ENCODE data around the gene SPAG16. TPM values are rescaled to one million over a fixed set of nuclear protein-coding genes. Genes with fewer than 3 reads are reported as not detected.
"Not testable (repeated sequence)": the region's sequence is repeated elsewhere in the genome, so short reads cannot be mapped to it uniquely, and the experiment has no call there.

Gene SPAG16
- total RNA-seq, 2 experiments from 2014 or later: 8.4 to 8.5 TPM

GRCh38 chr2:213249502-213249901 is 34.8 kb upstream of the SPAG16 start:
- ChIA-PET CTCF (no interaction called here), POLR2A (no interaction called here)
- Mint-ChIP-seq H3K27me3 (peaks cover 5% of the 10 kb centered on the region), H3K4me1 (no peaks in the 10 kb centered on the region), H3K36me3 (ENCODE audit: low read depth) (no peaks in the 10 kb centered on the region), H3K4me3 (no peak overlapping the region), H3K27ac (no peak overlapping the region), H3K9me3 (no peaks in the 10 kb centered on the region)
- no peak for DNase-seq

- Mint-ChIP-seq H3K27me3 (peaks cover 7% of the 10 kb centered on the region), H3K27ac (no peak overlapping the region), H3K36me3 (ENCODE audit: low read depth) (no peaks in the 10 kb centered on the region), H3K9me3 (no peaks in the 10 kb centered on the region), H3K4me1 (no peaks in the 10 kb centered on the region), H3K4me3 (no peak overlapping the region)
- no peak for DNase-seq
- ChIA-PET CTCF (interaction anchor here (0.8 to 1.4 kb wide), 2 partner anchors 10 to 31 kb away, joined by 3 to 4 read pairs; no protein-coding TSS in a partner anchor), POLR2A (no interaction called here)
These were observed 32.6 kb upstream of the SPAG16 start for GRCh38 chr2:213251618-213252017.

- no peak for DNase-seq
- Mint-ChIP-seq H3K4me3 (no peak overlapping the region), H3K27me3 (peaks cover 7% of the 10 kb centered on the region), H3K36me3 (ENCODE audit: low read depth) (no peaks in the 10 kb centered on the region), H3K9me3 (no peaks in the 10 kb centered on the region), H3K4me1 (no peaks in the 10 kb centered on the region), H3K27ac (no peak overlapping the region)
- POLR2A ChIA-PET: no interaction called here
- CTCF ChIA-PET: interaction anchor here (0.8 to 1.9 kb wide), 3 partner anchors 10 to 683 kb away, joined by 3 to 7 read pairs (median 4); no protein-coding TSS in a partner anchor
These were observed 32.1 kb upstream of the SPAG16 start for GRCh38 chr2:213252206-213252605.

- ChIA-PET POLR2A (no interaction called here), CTCF (interaction anchor here (1.9 kb wide), 1 partner anchor 682 kb away, joined by 7 read pairs; no protein-coding TSS in a partner anchor)
- no peak overlapping the region for H3K4me3 Mint-ChIP-seq
- no peak overlapping the region for H3K27ac Mint-ChIP-seq
- H3K4me1 Mint-ChIP-seq: no peaks in the 10 kb centered on the region
- DNase-seq: no peak
- H3K27me3 Mint-ChIP-seq: peaks cover 7% of the 10 kb centered on the region
- no peaks in the 10 kb centered on the region for H3K36me3 Mint-ChIP-seq (ENCODE audit: low read depth)
- H3K9me3 Mint-ChIP-seq: no peaks in the 10 kb centered on the region
These were observed 31.1 kb upstream of the SPAG16 start for GRCh38 chr2:213253162-213253561.

GRCh38 chr2:213259266-213259665 is 25.0 kb upstream of the SPAG16 start:
- H3K4me3 Mint-ChIP-seq: no peak overlapping the region
- no peak overlapping the region for H3K27ac Mint-ChIP-seq
- no peaks in the 10 kb centered on the region for H3K9me3 Mint-ChIP-seq
- ChIA-PET CTCF (no interaction called here), POLR2A (no interaction called here)
- peaks cover 2% of the 10 kb centered on the region for H3K27me3 Mint-ChIP-seq
- H3K36me3 Mint-ChIP-seq (ENCODE audit: low read depth): no peaks in the 10 kb centered on the region
- no peaks in the 10 kb centered on the region for H3K4me1 Mint-ChIP-seq
- no peak for DNase-seq

- POLR2A ChIA-PET: no interaction called here
These were observed 23.0 kb upstream of the SPAG16 start for GRCh38 chr2:213261237-213261636.

GRCh38 chr2:213261715-213262114 is 22.5 kb upstream of the SPAG16 start:
- Mint-ChIP-seq H3K4me1 (no peaks in the 10 kb centered on the region), H3K36me3 (ENCODE audit: low read depth) (no peaks in the 10 kb centered on the region), H3K27me3 (no peaks in the 10 kb centered on the region), H3K9me3 (no peaks in the 10 kb centered on the region), H3K4me3 (no peak overlapping the region), H3K27ac (no peak overlapping the region)
- CTCF ChIA-PET: interaction anchor here (0.5 kb wide), 1 partner anchor 615 kb away, joined by 3 read pairs; no protein-coding TSS in a partner anchor
- no peak for DNase-seq
- POLR2A ChIA-PET: no interaction called here

More at GRCh38 chr2:213261237-213261636, 23.0 kb upstream of the SPAG16 start:
- H3K9me3 Mint-ChIP-seq: no peaks in the 10 kb centered on the region
- no peaks in the 10 kb centered on the region for H3K27me3 Mint-ChIP-seq
- DNase-seq: no peak
- no peaks in the 10 kb centered on the region for H3K36me3 Mint-ChIP-seq (ENCODE audit: low read depth)
- H3K4me3 Mint-ChIP-seq: no peak overlapping the region
- no peaks in the 10 kb centered on the region for H3K4me1 Mint-ChIP-seq
- H3K27ac Mint-ChIP-seq: no peak overlapping the region
- CTCF ChIA-PET: no interaction called here

GRCh38 chr2:213265679-213266078 is 18.6 kb upstream of the SPAG16 start:
- Mint-ChIP-seq H3K9me3 (no peaks in the 10 kb centered on the region), H3K4me1 (no peaks in the 10 kb centered on the region), H3K4me3 (no peak overlapping the region), H3K27ac (no peak overlapping the region), H3K36me3 (ENCODE audit: low read depth) (no peaks in the 10 kb centered on the region), H3K27me3 (no peaks in the 10 kb centered on the region)
- no peak for DNase-seq
- POLR2A ChIA-PET: interaction anchor here (1.8 kb wide), 1 partner anchor 18 kb away, joined by 4 read pairs; the partner anchor contains the start of gene SPAG16
- CTCF ChIA-PET: no interaction called here

- Mint-ChIP-seq H3K36me3 (ENCODE audit: low read depth) (no peaks in the 10 kb centered on the region), H3K27me3 (no peaks in the 10 kb centered on the region), H3K4me1 (no peaks in the 10 kb centered on the region), H3K27ac (no peak overlapping the region), H3K4me3 (no peak overlapping the region), H3K9me3 (no peaks in the 10 kb centered on the region)
- POLR2A ChIA-PET: interaction anchor here (1.8 kb wide), 1 partner anchor 18 kb away, joined by 4 read pairs; the partner anchor contains the start of gene SPAG16
- no peak for DNase-seq
- CTCF ChIA-PET: no interaction called here
These were observed 17.8 kb upstream of the SPAG16 start for GRCh38 chr2:213266421-213266820.

- H3K36me3 Mint-ChIP-seq (ENCODE audit: low read depth): no peaks in the 10 kb centered on the region
- no peak for DNase-seq
- CTCF ChIA-PET: no interaction called here
- no peaks in the 10 kb centered on the region for H3K4me1 Mint-ChIP-seq
- peaks cover 12% of the 10 kb centered on the region for H3K27me3 Mint-ChIP-seq
- H3K27ac Mint-ChIP-seq: no peak overlapping the region
- H3K9me3 Mint-ChIP-seq: no peaks in the 10 kb centered on the region
- POLR2A ChIA-PET: no interaction called here
- no peak overlapping the region for H3K4me3 Mint-ChIP-seq
These were observed 12.3 kb upstream of the SPAG16 start for GRCh38 chr2:213271947-213272346.

- no peak for DNase-seq
- Mint-ChIP-seq H3K9me3 (peaks cover 5% of the 10 kb centered on the region), H3K4me3 (no peak overlapping the region), H3K36me3 (ENCODE audit: low read depth) (no peaks in the 10 kb centered on the region), H3K27me3 (peaks cover 13% of the 10 kb centered on the region), H3K27ac (no peak overlapping the region), H3K4me1 (no peaks in the 10 kb centered on the region)
- ChIA-PET CTCF (no interaction called here), POLR2A (no interaction called here)
These were observed 10.1 kb upstream of the SPAG16 start for GRCh38 chr2:213274143-213274542.

GRCh38 chr2:213275265-213275664 is 9.0 kb upstream of the SPAG16 start:
- Mint-ChIP-seq H3K27me3 (peaks cover 15% of the 10 kb centered on the region), H3K27ac (no peak overlapping the region), H3K9me3 (peaks cover 5% of the 10 kb centered on the region), H3K36me3 (ENCODE audit: low read depth) (no peaks in the 10 kb centered on the region), H3K4me3 (no peak overlapping the region), H3K4me1 (no peaks in the 10 kb centered on the region)
- CTCF ChIA-PET: no interaction called here
- POLR2A ChIA-PET: interaction anchor here (1.2 kb wide), 1 partner anchor 8 kb away, joined by 4 read pairs; no protein-coding TSS in a partner anchor
- no peak for DNase-seq

GRCh38 chr2:213277134-213277533 is 7.1 kb upstream of the SPAG16 start:
- CTCF ChIA-PET; H3K9me3 Mint-ChIP-seq; H3K4me1 Mint-ChIP-seq; H3K27ac Mint-ChIP-seq; H3K4me3 Mint-ChIP-seq; H3K36me3 Mint-ChIP-seq (ENCODE audit: low read depth); POLR2A ChIA-PET; DNase-seq: not testable (repeated sequence)
- H3K27me3 Mint-ChIP-seq: peaks cover 15% of the 10 kb centered on the region

GRCh38 chr2:213279116-213279620 is 5.1 kb upstream of the SPAG16 start:
- H3K9me3 Mint-ChIP-seq: peaks cover 5% of the 10 kb centered on the region
- ChIA-PET POLR2A (no interaction called here), CTCF (no interaction called here)
- H3K4me3 Mint-ChIP-seq: no peak overlapping the region
- no peaks in the 10 kb centered on the region for H3K36me3 Mint-ChIP-seq (ENCODE audit: low read depth)
- H3K27me3 Mint-ChIP-seq: peaks cover 13% of the 10 kb centered on the region
- H3K4me1 Mint-ChIP-seq: peaks cover 11% of the 10 kb centered on the region
- no peak overlapping the region for H3K27ac Mint-ChIP-seq
- no peak for DNase-seq

Data from activated CD4-positive, alpha-beta memory T cell treated with anti-CD3 and anti-CD28 coated beads, Interleukin-2, amount 10 ng/mL, durations not matched to agents 7 days and 5 days (primary cell).